DOHH2 (cell line): ENCODE data around the gene STX7.

Experiments
- EZH2phosphoT487 ChIP-seq: fragments of 200-600 bp; sonication (generic); IDR thresholded peaks from 2 replicates; pipeline ENCODE4 v1.6.1; 2017; ENCODE audit warnings: borderline replicate concordance, mild to moderate bottlenecking, antibody characterized with exemption, low read length, moderate library complexity, mixed read lengths
- TF ChIP-seq, protein P1 (sequence below): fragments of 200-600 bp; sonication (generic); IDR thresholded peaks from one replicate; pipeline ENCODE4 v1.5.1; 2014; ENCODE audit warnings: antibody characterized with exemption, mild to moderate bottlenecking, low read depth, low read length; ENCODE audit not compliant: poor library complexity, severe bottlenecking

- TF ChIP-seq, protein P1, sequence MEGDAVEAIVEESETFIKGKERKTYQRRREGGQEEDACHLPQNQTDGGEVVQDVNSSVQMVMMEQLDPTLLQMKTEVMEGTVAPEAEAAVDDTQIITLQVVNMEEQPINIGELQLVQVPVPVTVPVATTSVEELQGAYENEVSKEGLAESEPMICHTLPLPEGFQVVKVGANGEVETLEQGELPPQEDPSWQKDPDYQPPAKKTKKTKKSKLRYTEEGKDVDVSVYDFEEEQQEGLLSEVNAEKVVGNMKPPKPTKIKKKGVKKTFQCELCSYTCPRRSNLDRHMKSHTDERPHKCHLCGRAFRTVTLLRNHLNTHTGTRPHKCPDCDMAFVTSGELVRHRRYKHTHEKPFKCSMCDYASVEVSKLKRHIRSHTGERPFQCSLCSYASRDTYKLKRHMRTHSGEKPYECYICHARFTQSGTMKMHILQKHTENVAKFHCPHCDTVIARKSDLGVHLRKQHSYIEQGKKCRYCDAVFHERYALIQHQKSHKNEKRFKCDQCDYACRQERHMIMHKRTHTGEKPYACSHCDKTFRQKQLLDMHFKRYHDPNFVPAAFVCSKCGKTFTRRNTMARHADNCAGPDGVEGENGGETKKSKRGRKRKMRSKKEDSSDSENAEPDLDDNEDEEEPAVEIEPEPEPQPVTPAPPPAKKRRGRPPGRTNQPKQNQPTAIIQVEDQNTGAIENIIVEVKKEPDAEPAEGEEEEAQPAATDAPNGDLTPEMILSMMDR, result no peak
- no peak for TF ChIP-seq EZH2phosphoT487
These were observed 8.0 kb upstream of the STX7 start for GRCh38 chr6:132520953-132521352.
